ENCODE data around the gene CPSF7. TPM values are rescaled to one million over a fixed set of nuclear protein-coding genes. Genes with fewer than 3 reads are reported as not detected.
"Not testable (repeated sequence)": the region's sequence is repeated elsewhere in the genome, so short reads cannot be mapped to it uniquely, and the experiment has no call there.

CPSF7 gene, protein sequence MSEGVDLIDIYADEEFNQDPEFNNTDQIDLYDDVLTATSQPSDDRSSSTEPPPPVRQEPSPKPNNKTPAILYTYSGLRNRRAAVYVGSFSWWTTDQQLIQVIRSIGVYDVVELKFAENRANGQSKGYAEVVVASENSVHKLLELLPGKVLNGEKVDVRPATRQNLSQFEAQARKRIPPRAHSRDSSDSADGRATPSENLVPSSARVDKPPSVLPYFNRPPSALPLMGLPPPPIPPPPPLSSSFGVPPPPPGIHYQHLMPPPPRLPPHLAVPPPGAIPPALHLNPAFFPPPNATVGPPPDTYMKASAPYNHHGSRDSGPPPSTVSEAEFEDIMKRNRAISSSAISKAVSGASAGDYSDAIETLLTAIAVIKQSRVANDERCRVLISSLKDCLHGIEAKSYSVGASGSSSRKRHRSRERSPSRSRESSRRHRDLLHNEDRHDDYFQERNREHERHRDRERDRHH
- 56.0 and 65.5 TPM in 2 replicates for total RNA-seq (2014; rRNA removed; shearing (Covaris generic))

DNA sequence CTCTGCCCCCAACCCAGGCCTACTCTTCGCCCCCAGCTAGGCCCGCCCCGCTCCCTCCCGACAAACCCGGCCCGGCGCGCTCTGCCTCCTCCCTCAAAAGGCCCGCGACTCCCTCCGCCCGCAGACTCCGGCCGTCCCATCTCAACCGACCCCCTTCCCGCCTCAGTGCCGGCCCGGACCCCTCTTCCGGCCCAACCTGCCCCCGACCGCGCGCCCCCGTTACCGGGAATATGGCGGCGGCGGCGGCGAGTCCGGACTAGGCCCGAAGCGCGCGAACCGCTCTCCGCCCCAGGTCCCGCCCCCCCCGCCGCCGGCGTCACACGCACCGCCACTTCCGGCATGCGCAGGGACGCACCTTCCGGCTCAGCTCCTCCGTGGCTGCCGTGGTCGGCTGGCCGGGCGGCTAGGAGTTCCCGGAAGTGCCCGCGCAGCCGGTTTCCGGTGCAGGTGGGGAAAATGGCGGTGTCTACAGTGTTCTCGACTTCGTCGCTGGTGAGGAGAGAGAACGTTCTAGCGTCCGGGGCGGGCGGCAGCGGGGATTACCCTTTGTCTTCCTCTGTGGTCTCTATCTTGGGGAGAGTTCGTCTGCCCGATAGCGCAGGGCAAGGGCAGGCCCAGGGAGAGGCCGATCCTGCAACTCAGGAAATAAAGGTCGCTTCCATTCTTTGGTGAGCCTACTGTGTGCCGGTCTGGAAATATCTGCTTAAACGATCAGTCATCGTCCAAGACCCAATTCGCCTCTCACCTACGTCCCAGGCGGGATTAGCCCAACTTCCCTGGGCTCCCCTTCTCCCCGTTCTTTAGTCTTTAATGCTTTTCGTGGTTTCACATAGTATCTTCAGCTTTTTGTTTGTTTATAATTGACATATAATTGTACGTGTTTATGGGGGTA, at the start of gene CPSF7, which contains the start of gene SDHAF2:
CPSF7 (minus strand) TSS at position 285 of the 892 bp plus-strand sequence. CDS start 740 bp downstream, outside the sequence.
SDHAF2 (plus strand) TSS at position 434 of the 892 bp plus-strand sequence; CDS start at position 457, 23 bp downstream.
- DNase-seq = peak; percentile 94 to 96

DNA sequence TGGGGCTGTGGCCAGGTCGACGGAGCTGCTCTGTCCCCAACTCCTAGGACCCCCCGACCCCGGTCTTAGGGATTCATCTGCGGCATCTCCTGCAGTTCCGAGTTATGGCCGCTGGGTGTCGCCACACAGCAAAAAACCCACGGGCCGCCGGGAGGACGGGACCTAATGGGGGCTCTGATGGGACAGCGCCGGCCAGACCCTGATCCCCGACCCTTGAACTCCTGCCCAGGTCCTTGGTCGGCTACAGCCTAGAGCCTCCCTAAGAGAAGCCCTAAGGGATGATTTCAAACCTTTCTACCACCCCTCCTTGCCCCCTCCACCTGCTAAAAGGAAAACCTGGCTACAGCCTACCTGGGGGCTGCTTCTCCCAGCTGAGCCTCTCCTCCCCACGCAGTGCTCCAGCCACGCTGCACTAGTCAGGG, 48.0 kb upstream of the CPSF7 start:
- peak; percentile 42 to 74 for DNase-seq

More for the DNA sequence above, at the start of gene CPSF7, which contains the start of gene SDHAF2:
- peaks cover 38% of the 10 kb centered on the region for H3K36me3 ChIP-seq
- no peaks in the 10 kb centered on the region for H3K27me3 ChIP-seq
- H3K4me1 ChIP-seq = no peaks in the 10 kb centered on the region
- H3K4me3 ChIP-seq = peak within 1 kb of the TSS; percentile 99
- peak within 1 kb of the TSS; percentile 99 for H3K27ac ChIP-seq
- H3K9me3 ChIP-seq (replicated peaks) = no peaks in the 10 kb centered on the region

DNA sequence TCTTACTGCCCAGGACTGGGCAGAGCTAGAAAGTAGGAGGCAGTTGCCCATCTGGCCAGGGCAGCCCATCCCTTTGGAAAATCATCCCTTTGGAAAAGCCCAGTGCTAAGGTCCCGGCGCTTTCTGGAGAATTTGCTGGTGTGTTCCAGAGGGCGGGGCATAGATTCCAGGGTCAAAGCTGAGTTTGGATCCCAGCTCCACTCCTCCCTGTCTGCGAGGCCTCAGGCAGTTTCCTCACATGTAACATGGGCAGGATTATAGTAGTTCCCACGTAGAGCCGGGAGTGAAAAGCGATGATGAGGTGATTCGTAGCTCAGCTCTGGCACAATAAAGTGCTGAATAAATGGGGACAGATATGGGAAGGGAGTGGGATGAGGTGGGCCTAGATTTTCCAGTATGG, 47.4 kb upstream of the CPSF7 start:
- Histone ChIP-seq H3K27me3 (no peaks in the 10 kb centered on the region), H3K4me3 (no peak overlapping the region), H3K27ac (no peak overlapping the region), H3K4me1 (peaks cover 16% of the 10 kb centered on the region), H3K36me3 (no peaks in the 10 kb centered on the region), H3K9me3 (replicated peaks) (no peaks in the 10 kb centered on the region)
- DNase-seq = no peak

More for the DNA sequence above, 48.0 kb upstream of the CPSF7 start:
- peaks cover 16% of the 10 kb centered on the region for H3K4me1 ChIP-seq
- H3K4me3 ChIP-seq = no peak overlapping the region
- H3K9me3 ChIP-seq (replicated peaks) = no peaks in the 10 kb centered on the region
- no peak overlapping the region for H3K27ac ChIP-seq
- no peaks in the 10 kb centered on the region for H3K27me3 ChIP-seq
- no peaks in the 10 kb centered on the region for H3K36me3 ChIP-seq

DNA sequence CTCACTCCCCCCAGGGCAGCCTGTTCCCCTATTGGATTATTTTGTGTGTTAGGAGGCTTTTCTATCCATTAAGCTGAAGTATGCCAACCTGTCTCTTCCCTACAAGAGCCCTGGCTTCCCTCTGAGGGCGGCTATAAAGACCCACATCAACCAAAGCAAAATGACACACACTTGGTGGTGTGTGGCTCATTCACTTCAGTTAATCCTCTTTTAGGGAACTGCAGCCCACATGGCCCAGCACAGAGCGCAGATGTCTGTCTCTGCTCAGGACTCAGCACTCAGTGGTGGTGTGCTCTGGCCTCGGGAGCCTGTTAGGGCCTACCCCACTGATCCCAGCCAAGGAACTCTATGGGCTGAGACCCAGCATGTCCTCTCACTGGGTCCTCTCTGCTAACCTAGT, 46.6 kb upstream of the CPSF7 start:
- H3K27ac ChIP-seq = no peak overlapping the region
- no peaks in the 10 kb centered on the region for H3K27me3 ChIP-seq
- H3K4me3 ChIP-seq = no peak overlapping the region
- no peaks in the 10 kb centered on the region for H3K9me3 ChIP-seq (replicated peaks)
- H3K4me1 ChIP-seq = peaks cover 9% of the 10 kb centered on the region
- no peaks in the 10 kb centered on the region for H3K36me3 ChIP-seq
- no peak for DNase-seq

DNA sequence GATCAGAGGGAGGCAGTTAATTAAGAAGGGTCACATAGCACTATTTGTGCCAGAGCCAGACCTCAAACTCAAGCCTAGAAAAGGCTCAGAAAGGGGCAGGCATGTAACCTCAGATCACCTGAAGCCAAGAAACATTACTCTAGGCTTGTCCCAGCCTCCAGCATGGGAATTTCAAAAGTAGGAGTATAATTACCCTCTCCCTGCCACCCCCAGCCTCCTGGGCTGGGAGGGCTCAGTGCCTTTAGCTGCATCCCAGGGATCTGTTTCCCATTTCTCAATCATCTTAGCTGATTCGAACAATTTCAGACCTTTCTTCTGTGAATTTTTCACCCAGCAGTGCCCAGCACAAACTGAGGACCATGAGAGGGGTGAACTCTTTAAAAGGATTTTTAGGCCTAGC, 45.7 kb upstream of the CPSF7 start:
- Histone ChIP-seq H3K27ac (no peak overlapping the region), H3K9me3 (replicated peaks) (no peaks in the 10 kb centered on the region), H3K27me3 (no peaks in the 10 kb centered on the region), H3K4me3 (no peak overlapping the region), H3K4me1 (peaks cover 5% of the 10 kb centered on the region), H3K36me3 (no peaks in the 10 kb centered on the region)
- no peak for DNase-seq

DNA sequence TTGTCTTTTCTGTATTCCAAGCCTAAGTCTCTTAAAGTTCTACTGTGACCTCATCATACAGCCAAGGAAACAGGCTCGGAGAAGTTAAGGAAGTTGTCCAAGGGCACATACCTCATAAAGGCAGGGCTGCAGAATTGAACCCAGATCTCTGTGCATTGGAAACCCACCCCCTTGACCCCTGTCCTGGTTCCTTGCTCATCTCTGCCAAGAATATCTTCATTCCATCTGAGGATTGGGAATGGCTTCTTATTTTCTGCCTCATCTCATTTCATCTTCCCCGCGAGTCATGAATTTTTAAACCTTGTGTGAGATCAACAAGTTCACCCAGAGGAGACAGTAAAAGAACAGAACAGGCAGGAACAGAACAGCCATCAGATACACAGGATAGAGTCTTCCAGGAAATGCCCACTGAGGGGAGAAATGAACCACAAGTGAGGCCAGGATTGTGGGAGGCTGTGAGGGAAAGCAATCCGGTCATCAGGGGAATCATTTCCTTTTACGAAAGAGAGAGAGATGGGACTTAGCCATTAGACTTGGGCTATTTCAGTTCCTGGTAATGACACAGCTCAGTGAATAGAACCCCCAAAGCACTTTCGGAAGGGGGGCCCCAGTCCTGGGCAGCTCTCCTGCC, 44.4 kb upstream of the CPSF7 start:
- DNase-seq = no peak
- Histone ChIP-seq H3K36me3 (no peaks in the 10 kb centered on the region), H3K4me3 (no peak overlapping the region)

DNA sequence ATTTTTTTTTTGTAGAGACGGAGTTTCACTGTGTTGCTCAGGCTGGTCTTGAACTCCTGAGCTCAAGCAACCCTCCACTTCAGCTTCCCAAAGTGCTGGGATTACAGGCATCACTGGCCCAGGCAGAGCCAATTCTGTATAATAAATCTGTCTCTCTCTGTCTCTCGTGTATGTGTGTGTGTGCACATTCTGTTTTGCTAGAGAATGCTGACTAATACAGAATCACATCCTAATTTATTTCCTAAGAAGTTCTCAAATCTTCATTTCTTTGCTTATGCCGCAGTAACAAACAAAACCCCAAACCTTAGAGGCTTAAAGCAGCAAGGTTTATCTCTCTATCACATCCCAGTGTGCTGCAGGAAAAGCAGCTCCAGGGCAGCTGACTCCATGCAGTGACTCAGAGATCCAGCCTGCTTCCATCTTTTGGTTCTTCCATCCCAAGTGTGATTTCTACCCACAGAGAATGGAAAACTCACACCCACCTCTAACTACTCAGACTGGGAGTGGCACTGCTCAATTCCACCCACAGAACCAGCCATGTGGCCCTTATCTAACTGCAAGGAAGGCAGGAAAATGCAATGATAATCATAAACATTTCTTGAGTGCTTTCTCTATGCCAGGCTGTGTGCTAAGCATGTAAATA, 43.7 kb upstream of the CPSF7 start:
- Histone ChIP-seq H3K27me3 (no peaks in the 10 kb centered on the region), H3K36me3 (no peaks in the 10 kb centered on the region), H3K4me3 (no peak overlapping the region), H3K4me1 (peaks cover 5% of the 10 kb centered on the region), H3K27ac (no peak overlapping the region), H3K9me3 (replicated peaks) (no peaks in the 10 kb centered on the region)
- DNase-seq = no peak

More for the DNA sequence above, 44.4 kb upstream of the CPSF7 start:
- Histone ChIP-seq H3K9me3 (replicated peaks) (no peaks in the 10 kb centered on the region), H3K27ac (no peak overlapping the region), H3K4me1 (peaks cover 5% of the 10 kb centered on the region), H3K27me3 (no peaks in the 10 kb centered on the region)

DNA sequence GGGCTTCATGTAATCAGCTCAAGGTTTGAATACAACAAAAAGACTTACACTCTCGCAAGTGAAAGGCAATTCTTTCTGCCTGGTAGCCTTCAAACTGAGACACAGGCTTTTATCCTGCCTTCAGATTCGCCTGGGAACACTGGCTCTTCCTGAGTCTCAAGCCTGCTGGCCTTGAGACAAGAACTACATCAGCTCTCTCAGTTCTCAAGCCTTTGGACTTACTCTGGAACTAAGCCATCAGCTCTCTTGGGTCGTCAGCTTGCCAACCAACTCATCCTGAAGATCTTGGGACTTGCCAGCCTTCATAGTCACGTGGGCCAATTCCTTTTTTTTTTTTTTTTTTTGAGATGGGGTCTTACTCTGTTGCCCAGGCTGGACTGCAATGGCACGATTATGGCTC, 43.1 kb upstream of the CPSF7 start:
- no peaks in the 10 kb centered on the region for H3K9me3 ChIP-seq (replicated peaks)
- no peaks in the 10 kb centered on the region for H3K27me3 ChIP-seq
- no peaks in the 10 kb centered on the region for H3K36me3 ChIP-seq
- peaks cover 3% of the 10 kb centered on the region for H3K4me1 ChIP-seq
- no peak overlapping the region for H3K27ac ChIP-seq
- no peak for DNase-seq
- H3K4me3 ChIP-seq = no peak overlapping the region

DNA sequence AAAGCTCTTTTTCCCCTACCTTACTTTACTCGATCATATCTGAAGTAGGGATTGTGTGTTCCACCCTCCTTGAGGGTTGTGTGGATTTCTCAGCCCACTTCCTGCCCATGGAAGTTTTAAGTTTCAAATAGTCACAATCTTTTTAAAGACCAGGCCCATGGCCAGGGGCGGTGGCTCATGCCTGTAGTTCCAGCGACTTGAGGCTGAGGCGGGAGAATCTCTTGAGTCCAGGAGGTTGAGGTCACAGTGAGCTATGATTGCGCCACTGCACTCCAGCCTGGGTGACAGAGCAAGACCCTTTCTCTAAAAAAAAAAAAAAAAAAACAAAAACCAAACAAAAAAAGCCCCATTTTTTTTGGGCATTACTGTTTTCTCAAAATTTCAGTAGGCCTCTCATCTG, 42.5 kb upstream of the CPSF7 start:
- Histone ChIP-seq H3K4me1 (no peaks in the 10 kb centered on the region), H3K9me3 (replicated peaks) (no peaks in the 10 kb centered on the region), H3K27ac (no peak overlapping the region), H3K27me3 (no peaks in the 10 kb centered on the region), H3K36me3 (no peaks in the 10 kb centered on the region), H3K4me3 (no peak overlapping the region)
- DNase-seq = no peak

DNA sequence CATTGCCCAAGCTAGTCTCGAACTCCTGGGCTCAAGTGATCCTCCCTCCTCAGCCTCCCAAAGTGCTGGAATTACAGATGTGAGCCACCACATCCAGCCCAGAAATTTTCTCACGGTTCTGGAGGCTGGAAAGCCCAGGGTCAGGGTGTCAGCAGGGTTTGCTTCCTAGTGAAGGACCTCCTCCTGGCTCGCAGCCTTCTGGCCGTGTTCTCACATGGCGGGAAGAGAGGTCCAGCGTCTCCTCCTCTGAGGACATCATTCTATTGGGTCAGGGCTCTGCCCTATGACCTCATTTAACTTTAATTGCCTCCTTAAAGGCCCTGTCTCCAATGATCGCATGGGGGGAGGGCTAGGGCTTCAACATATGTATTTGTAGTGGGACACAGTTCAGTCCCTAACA, 38.2 kb upstream of the CPSF7 start:
- H3K4me1 ChIP-seq = no peaks in the 10 kb centered on the region
- no peaks in the 10 kb centered on the region for H3K9me3 ChIP-seq (replicated peaks)
- no peak overlapping the region for H3K27ac ChIP-seq
- DNase-seq = no peak
- no peaks in the 10 kb centered on the region for H3K27me3 ChIP-seq
- H3K4me3 ChIP-seq = no peak overlapping the region
- no peaks in the 10 kb centered on the region for H3K36me3 ChIP-seq

DNA sequence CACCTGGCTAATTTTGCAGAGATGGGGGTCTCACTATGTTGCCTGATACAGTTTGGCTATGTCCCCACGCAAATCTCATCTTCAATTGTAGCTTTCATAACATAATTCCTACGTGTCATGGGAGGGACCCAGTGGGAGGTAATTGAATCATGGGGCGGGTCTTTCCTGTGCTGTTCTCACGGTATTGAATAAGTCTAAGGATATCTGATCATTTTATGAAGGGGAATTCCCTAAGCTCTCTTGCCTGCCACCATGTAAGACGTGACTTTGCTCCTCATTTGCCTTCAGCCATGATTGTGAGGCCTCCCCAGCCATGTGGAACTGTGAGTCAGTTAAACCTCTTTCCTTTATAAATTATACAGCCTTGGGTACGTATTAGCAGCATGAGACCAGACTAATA, 37.8 kb upstream of the CPSF7 start:
- H3K27ac ChIP-seq; H3K4me1 ChIP-seq; H3K4me3 ChIP-seq; H3K36me3 ChIP-seq; H3K9me3 ChIP-seq (replicated peaks); DNase-seq; H3K27me3 ChIP-seq: not testable (repeated sequence)

DNA sequence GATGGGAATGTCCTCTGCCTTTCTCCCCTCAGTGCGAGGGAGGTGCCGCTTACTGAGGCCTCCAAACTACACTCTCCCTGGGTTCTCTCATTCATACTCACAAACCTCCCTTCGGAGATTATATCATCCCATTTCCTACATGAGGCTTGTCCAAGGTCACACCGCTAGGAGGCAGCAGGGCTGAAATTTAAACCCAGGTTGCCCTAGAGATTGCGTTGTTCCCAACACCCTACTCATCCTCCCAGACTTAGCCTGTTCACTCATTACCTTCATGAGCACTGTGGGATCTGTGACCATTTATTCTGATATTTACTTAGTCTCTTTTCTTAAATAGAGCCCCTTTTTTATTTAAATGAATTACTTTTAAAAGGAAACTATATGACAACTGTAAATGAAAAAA, 31.2 kb upstream of the CPSF7 start:
- Histone ChIP-seq H3K36me3 (no peaks in the 10 kb centered on the region), H3K27ac (no peak overlapping the region), H3K27me3 (no peaks in the 10 kb centered on the region), H3K4me1 (no peaks in the 10 kb centered on the region), H3K9me3 (replicated peaks) (no peaks in the 10 kb centered on the region), H3K4me3 (no peak overlapping the region)
- DNase-seq = no peak

DNA sequence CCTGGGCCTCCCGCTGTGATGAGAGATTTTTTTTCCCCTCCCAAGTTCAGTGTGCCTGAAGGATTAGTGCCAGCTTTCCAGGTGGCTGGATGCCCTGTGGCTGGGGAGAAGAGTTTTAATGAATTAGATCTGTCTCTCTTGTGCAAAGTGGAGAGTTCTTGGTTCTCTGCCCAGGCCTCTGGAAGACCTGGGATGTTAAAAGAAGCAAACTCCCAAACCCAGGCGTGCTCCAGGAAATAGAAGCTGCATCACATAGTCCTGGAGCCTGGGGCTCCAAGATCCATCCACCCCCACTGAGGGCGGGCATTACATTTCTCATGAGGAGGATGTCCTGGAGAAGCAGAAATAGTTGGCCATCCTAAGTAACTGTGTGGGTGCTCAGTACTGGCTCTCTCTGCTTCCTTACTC, 30.7 kb upstream of the CPSF7 start:
- Histone ChIP-seq H3K27ac (no peak overlapping the region), H3K4me3 (no peak overlapping the region), H3K36me3 (no peaks in the 10 kb centered on the region), H3K4me1 (no peaks in the 10 kb centered on the region), H3K27me3 (no peaks in the 10 kb centered on the region), H3K9me3 (replicated peaks) (no peaks in the 10 kb centered on the region)
- DNase-seq = no peak

DNA sequence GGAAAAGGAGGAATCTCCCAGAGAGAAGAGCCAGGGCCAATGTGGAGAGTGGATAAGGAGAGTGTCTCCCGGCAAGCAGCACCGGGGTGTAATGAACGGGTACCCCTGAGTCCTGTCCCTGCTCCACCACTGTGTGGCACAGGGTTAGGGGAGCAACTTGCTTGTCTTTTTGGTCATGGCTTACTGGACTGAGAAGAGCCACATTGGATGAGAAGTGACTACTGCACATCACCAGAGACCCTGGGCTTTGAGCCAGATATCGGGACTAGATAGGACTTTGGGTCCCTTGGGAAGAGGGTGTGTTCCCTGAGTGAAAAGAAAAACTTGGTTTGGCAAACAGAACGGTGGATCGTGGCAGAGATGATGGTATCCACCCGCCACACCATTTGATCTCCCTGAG, 24.7 kb upstream of the CPSF7 start:
- Histone ChIP-seq H3K27ac (no peak overlapping the region), H3K9me3 (replicated peaks) (no peaks in the 10 kb centered on the region), H3K4me3 (no peak overlapping the region), H3K27me3 (no peaks in the 10 kb centered on the region), H3K4me1 (no peaks in the 10 kb centered on the region), H3K36me3 (0 out of 2 replicates have a peak, but pooled peaks cover 7% of the 10 kb centered on the region)
- DNase-seq = no peak

Measured in SJCRH30 (cell line).